Measurements from ENCODE around the gene MSH3.

MSH3 gene

GRCh38 chr5:80654391-80655230 is at the start of gene MSH3, which contains the start of gene DHFR:
Gene MSH3, plus strand, starts transcription at chr5:80654652. Its CDS starts 76 bp downstream, at chr5:80654728.
Gene DHFR, minus strand, starts transcription at chr5:80654983. Its CDS starts 494 bp downstream, at chr5:80654489.
- DNase-seq, result peak; percentile 75

GRCh38 chr5:80607343-80607742 is 47.1 kb upstream of the MSH3 start:
- no peak for DNase-seq

GRCh38 chr5:80607832-80608231 is 46.6 kb upstream of the MSH3 start:
- no peak for DNase-seq

GRCh38 chr5:80608731-80609130 is 45.7 kb upstream of the MSH3 start:
- peak; percentile 64 for DNase-seq

DNA sequence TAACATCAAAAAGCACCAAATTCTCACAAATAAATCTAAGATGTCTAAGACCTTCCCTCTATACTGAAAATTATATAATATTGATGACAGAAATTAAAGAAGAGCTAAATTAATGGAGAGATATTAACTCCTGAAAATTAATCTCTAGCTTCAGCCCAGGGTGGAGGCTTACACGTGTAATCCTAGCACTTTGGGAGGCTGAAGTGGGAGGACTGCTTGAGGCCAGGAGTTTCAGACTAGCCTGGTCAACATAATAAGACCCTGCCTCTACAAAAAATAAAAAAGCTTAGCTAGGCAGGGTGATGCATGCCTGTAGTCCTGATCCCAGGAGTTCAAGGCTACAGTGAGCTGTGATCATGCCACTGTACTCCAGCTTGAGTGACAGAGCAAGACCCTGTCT is 44.8 kb upstream of the MSH3 start:
- no peak for DNase-seq

DNA sequence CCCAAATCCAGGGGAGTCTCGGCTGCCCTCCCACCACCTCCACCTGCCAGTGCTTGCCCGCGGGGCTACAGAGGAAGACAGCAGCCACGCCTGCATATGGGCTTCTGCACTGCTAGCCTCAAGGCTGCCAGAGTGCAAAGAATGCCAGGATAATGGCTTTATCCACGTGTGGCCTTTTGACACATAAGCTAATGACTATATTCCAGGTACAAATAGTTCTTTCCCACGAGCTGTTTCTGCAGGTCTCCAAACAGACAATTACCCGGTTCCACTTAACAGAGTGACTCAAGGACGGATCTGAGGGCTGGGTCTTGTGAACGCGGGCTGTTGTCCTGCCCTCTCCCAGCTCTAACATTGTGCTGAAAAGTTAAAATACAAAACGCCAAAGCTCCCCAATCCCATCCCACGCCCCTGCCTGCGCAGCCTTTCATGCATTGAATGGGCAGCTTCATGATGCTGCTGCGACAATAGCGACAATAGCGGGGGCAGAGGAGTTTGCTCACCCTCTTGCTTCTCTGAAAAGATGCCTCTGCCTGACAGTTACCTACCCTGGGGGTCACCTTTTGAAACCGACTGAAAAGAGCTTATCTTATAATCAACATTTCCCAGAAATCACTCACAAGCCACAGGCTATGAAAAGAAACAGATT is 39.1 kb upstream of the MSH3 start:
- DNase-seq, result no peak

GRCh38 chr5:80618438-80618837 is 36.0 kb upstream of the MSH3 start:
- DNase-seq, result no peak

DNA sequence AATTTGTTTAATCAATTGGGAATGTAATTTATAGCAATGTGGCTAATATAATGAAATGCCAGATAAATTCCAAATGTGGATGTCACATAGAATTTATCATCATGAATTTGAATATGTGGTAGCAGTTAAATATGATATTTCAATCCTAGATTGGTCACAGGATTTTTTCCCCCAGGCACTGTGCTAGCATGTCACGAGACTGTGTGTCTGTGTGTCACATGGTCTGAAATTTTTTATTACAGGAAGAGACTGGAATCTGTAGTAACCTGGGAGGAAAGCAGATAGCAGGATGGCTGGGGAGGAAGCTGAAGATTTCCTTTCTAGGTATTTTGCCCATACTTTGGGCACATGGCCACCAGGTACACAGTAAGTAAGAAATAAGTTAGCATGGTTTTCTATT is 35.4 kb upstream of the MSH3 start:
- no peak for DNase-seq

- DNase-seq, result no peak
Observed at GRCh38 chr5:80620211-80620610, 34.2 kb upstream of the MSH3 start.

DNA sequence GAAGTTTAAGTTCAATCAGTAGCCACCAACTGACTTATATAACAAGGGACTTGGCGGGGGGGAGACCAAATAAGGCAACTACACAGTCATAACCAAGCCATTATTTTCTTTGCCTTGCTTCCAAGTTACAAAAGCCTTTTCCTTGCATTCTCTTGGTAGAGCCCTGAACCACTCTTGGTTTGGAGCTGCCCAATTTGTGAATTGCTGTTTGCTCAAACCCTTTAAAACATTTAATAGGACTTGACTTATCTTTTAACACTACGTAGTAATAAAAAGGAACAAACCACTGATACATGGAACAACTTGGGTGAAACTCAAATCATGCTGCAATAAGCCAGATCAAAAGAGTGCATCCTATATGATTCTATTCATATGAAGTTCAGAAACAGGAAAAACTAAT is 31.7 kb upstream of the MSH3 start:
- no peak for DNase-seq

GRCh38 chr5:80623999-80624398 is 30.5 kb upstream of the MSH3 start:
- no peak for DNase-seq

- no peak for DNase-seq
Observed at GRCh38 chr5:80625230-80625629, 29.2 kb upstream of the MSH3 start.

- DNase-seq, result peak; percentile 40
Observed at GRCh38 chr5:80629281-80629680, 25.2 kb upstream of the MSH3 start.

DNA sequence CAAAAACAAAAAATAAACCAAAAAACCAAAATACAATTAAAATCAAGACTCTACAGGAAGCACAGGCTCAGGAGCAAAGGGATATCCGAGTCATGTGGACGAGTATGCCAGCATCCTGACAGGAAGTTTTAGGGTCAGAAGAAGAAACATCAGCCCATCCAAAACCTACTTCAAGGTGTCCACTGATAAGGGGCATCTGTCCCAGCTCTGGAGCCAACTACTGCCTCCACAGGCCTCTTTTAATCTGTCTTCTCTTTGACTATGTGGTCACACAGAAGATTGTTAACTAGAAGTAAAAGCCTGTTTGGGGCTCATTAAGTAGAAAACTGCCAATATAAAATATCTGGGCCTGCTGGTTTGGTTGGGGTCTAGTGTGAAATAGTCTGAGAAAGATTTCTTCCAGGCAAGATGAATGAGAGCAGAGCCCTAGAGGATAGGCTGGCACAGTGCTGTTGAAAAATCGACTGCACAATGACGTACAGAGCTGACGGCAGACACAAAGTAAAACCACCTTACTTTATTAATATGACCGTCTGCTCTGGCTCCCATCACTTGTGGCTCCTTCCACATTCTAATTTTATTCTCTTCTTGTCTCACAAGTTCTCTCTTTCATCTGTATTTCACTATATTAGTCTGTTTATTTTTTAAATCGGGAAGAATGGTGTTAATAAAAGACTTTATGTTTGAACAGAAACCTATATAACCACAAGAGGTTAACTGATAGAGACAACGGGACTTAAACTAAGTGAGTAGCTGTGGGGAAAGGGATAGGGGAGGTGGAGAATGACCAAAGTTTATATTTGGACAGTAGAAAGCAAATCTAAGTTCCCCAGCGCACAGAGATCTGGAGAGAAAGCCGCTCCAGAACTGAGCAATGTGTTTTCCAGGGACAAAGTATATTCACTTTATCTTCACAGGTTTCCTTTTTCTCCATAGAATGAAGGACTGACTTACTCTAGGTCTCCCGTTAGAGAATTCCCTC is 22.9 kb upstream of the MSH3 start:
- no peak for DNase-seq

DNA sequence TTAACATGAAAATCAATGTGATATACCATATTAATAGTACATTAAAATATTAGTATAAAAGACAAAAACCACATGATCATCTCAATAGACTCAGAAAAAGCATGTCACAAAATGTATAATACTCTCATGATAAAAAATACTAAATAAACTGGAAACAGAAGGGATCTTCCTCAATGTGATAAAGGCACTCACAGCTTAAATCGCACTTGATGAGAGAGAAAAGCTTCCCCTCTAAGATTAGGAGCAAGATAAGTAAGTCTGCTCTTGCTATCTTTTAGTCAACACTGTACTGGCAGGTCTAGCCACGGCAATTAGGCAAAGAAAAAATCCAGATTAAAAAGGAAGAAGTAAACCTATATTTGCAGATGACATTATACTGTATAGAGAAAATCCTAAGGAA is 21.8 kb upstream of the MSH3 start:
- no peak for DNase-seq

DNA sequence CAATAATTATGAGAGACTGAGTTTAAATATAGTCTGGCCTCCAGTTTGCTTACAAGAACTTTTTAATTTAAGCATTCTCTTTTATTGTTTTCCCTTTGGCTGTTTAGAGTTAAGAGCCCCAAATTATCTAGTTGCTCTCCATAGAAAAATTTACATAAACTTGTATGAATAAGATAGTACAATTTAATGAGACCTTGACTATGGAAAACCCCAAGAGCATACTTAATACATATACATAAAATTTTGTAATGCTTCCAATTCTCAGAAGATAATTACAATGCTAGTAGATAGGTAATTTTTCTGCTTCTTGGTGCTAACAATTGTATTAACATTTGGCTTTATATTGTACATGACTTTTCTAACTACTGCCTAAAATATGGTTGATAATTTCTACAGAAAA is 20.3 kb upstream of the MSH3 start:
- no peak for DNase-seq

GRCh38 chr5:80641353-80641752 is 13.1 kb upstream of the MSH3 start:
- DNase-seq, result no peak

DNA sequence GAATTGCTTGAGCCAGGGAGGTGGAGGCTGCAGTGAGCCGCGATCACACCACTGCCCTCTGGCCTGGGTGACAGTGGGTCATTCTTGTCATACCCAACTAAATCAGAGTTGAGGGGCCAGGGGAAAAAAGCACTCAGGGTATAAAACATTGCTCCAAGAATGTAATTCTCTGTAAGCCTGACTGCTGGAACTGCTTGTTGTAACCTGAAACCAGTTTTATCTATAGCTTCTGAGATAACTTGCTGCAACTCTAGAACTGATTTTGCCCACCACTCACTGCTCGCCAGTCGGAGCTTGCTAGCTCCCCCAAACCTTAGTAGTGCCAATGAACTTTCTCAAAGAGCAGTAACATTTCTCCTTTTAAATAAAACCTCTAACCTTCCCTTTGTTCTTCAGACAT is 9.6 kb upstream of the MSH3 start:
- no peak for DNase-seq

DNA sequence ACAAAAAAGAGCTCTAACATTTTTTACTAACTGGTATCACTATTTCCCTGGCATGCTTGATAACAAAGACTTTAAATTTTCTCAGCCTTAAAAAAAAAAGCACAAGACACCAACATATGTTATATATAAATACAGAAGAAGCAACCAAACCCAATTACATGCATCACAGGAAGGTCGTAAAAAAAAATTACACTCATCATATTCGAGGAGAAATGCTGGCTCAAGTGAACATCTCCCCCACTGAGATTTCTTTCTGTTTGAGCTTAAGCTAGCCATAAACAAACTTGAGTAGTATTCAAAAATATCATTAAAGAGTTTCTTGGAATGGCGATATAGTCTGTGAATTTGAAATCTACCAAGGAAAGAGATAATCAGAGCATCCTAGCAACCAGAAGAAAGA is 7.5 kb upstream of the MSH3 start:
- no peak for DNase-seq

GRCh38 chr5:80653502-80653901 is 950 bp upstream of the MSH3 start:
- DNase-seq, result no peak

DNA sequence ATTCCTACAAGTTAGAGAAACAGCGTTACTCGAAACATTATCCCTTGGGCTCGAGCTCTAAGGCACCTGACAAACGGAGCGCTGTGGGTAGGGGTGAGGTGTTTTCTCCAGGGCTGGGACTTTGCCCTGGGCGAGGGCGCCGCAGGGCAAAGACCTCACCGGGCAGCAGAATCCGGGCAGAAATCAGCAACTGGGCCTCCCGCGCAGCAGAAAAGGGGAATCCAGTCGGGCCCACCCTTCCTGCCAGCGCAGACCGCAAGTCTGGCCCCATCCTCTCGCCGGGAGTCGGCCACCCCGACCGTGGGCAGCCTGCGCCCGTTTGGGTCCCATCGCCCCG is 430 bp upstream of the MSH3 start:
- no peak for DNase-seq

GRCh38 chr5:80655231-80655774 is 851 bp downstream of the MSH3 start:
- DNase-seq, result no peak

DNA sequence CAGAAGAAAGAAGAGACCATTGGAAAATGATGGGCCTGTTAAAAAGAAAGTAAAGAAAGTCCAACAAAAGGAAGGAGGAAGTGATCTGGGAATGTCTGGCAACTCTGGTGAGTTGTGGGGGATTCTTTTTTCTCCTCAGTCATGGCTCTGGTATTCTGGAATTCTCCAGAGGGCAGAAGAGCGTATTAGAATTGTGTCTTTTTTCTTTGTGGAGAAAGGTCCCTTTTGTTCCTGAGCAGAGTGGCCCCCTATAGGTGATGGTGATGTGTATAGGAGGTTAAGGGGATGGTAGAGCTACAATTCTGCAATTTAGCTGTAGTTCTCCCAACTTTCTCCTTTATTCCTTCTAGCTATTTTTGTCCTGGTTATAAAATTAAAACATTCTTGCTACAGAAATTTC is 2.0 kb downstream of the MSH3 start:
- DNase-seq, result no peak

Data from GF-D8 (cell line).